Vagina (tissue), 2 donors: ENCODE results near the gene ADGRB2. TPM values are rescaled to one million over a fixed set of nuclear protein-coding genes. Genes with fewer than 3 reads are reported as not detected.
"Not testable (repeated sequence)": the region's sequence is repeated elsewhere in the genome, so short reads cannot be mapped to it uniquely, and the experiment has no call there.

Experiments
- DNase-seq, 2 donors: peaks; one replicate each; pipeline ENCODE4 v3.0.0-alpha.2; 2017; ENCODE audit errors: extremely low spot score in 2 of 2
- H3K27ac ChIP-seq: fragments of 200-600 bp; sonication (generic); one replicate; pipeline ENCODE4 v1.5.1; 2019
- H3K27me3 ChIP-seq: fragments of 200-600 bp; sonication (generic); one replicate; pipeline ENCODE4 v1.5.1; 2019
- H3K36me3 ChIP-seq, 2 donors: fragments of 200-600 bp; sonication (generic); one replicate each; pipeline ENCODE4 v1.5.1; 2017 to 2019
- H3K4me1 ChIP-seq: fragments of 200-600 bp; sonication (generic); one replicate; pipeline ENCODE4 v1.5.1; 2019
- H3K4me3 ChIP-seq, 2 donors: fragments of 200-600 bp; sonication (generic); 1 replicate in 1 of 2; 2 replicates in 1 of 2; pipeline ENCODE4 v1.5.1; 2016 to 2019
- H3K9me3 ChIP-seq: fragments of 200-600 bp; sonication (generic); one replicate; pipeline ENCODE4 v1.5.1; 2019
- POLR2A ChIP-seq, 2 donors: fragments of 450-650 bp; IDR thresholded peaks; one replicate each; pipeline ENCODE4 v1.6.1; 2017; ENCODE audit warnings: antibody characterized with exemption in 2 of 2, mild to moderate bottlenecking in 2 of 2, moderate library complexity in 2 of 2
- POLR2AphosphoS5 ChIP-seq, 2 donors: sonication (generic); formaldehyde crosslinking; IDR thresholded peaks; one replicate each; pipeline ENCODE4 v1.9.0; 2017; ENCODE audit warnings: antibody characterized with exemption in 2 of 2, mild to moderate bottlenecking in 2 of 2, low read depth in 1 of 2; ENCODE audit not compliant: insufficient read depth in 1 of 2
- intact Hi-C: fragments of 100-400 bp; cut with DNase I; formaldehyde crosslinking; loops from one replicate; pipeline ENCODE4 v1.15.1; 2023
- total RNA-seq: library from RNA; depleted of rRNA; stranded (reverse); fragments of >200 nt; gene quantifications from one replicate; pipeline ENCODE4 v1.2.3, GENCODE V29; 2016
- TF ChIP-seq, protein P1 (sequence below), 3 experiments: fragments of 450-650 bp in 2 of 3; fragments of 200-600 bp in 1 of 3; sonication (generic) in 1 of 3; IDR thresholded peaks; one replicate each; pipeline ENCODE4 v1.5.1; 2017 to 2019; ENCODE audit warnings: antibody characterized with exemption in 3 of 3, mild to moderate bottlenecking in 2 of 3, moderate library complexity in 2 of 3

The ADGRB2 gene
- total RNA-seq, 1 donor from 2014 or later: 3.9 TPM

DNA sequence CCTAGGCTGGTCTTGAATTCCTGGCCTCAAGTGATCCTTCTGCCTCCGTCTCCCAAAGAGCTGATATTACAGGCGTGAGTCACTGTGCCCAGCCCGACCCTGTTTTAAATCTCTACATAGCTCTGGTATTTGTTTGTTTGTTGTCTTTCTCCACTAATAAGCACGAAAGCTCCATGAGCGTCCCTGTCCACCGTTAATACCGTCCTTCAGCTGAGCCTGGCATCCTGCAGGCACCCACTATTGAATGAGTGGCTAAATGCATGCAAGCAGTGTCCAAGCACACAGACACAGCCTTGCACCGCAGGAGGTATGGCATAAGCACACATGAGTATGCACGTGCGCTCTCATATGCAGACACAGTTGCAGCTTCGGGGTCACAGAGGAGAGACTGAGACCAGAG lies 55.8 kb downstream of the ADGRB2 start:
- no peaks in the 10 kb centered on the region for H3K36me3 ChIP-seq
- no peak overlapping the region for H3K27ac ChIP-seq
- H3K4me1 ChIP-seq: peaks cover 53% of the 10 kb centered on the region
- H3K4me3 ChIP-seq: no peak overlapping the region
- H3K9me3 ChIP-seq: no peaks in the 10 kb centered on the region
- no peaks in the 10 kb centered on the region for H3K27me3 ChIP-seq
- intact Hi-C loops: loop anchor here (10.0 kb wide), 1 partner anchor 124 kb away; no protein-coding TSS in a partner anchor
- DNase-seq: no peak
- TF ChIP-seq POLR2A (IDR thresholded peaks at IDR 0.05) (no peak), POLR2AphosphoS5 (IDR thresholded peaks at IDR 0.05; ENCODE audit: insufficient read depth in 1 of 2, low read depth in 1 of 2) (no peak)
- TF ChIP-seq, protein P1, sequence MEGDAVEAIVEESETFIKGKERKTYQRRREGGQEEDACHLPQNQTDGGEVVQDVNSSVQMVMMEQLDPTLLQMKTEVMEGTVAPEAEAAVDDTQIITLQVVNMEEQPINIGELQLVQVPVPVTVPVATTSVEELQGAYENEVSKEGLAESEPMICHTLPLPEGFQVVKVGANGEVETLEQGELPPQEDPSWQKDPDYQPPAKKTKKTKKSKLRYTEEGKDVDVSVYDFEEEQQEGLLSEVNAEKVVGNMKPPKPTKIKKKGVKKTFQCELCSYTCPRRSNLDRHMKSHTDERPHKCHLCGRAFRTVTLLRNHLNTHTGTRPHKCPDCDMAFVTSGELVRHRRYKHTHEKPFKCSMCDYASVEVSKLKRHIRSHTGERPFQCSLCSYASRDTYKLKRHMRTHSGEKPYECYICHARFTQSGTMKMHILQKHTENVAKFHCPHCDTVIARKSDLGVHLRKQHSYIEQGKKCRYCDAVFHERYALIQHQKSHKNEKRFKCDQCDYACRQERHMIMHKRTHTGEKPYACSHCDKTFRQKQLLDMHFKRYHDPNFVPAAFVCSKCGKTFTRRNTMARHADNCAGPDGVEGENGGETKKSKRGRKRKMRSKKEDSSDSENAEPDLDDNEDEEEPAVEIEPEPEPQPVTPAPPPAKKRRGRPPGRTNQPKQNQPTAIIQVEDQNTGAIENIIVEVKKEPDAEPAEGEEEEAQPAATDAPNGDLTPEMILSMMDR (IDR thresholded peaks at IDR 0.05): no peak

DNA sequence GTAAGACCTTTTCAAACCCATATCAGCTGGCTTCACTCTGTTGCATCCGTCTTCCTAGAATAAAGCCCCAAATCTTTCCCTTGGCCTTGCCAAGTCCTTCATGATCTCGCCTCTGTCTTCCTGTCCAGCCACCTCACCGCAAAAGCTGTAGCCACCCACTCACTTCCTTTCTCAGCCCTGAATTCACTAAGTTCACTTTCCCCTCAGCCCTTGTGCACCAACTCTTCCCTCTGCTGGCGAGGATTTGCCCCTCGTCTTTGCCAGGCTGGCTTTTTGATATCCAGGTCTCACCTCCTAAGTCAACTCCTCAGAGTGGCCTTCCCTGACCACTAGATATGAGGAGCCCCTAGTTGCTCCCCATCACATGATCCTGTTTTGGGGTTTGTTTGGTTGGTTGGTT lies 56.4 kb downstream of the ADGRB2 start:
- no peak overlapping the region for H3K27ac ChIP-seq
- intact Hi-C loops: loop anchor here (10.0 kb wide), 1 partner anchor 123 kb away; no protein-coding TSS in a partner anchor
- H3K36me3 ChIP-seq: no peaks in the 10 kb centered on the region
- no peak for DNase-seq
- no peak overlapping the region for H3K4me3 ChIP-seq
- no peaks in the 10 kb centered on the region for H3K27me3 ChIP-seq
- no peaks in the 10 kb centered on the region for H3K9me3 ChIP-seq
- TF ChIP-seq POLR2AphosphoS5 (IDR thresholded peaks at IDR 0.05; ENCODE audit: insufficient read depth in 1 of 2, low read depth in 1 of 2) (no peak), POLR2A (IDR thresholded peaks at IDR 0.05) (no peak)
- TF ChIP-seq, protein P1 (IDR thresholded peaks at IDR 0.05): no peak
- H3K4me1 ChIP-seq: peaks cover 53% of the 10 kb centered on the region

DNA sequence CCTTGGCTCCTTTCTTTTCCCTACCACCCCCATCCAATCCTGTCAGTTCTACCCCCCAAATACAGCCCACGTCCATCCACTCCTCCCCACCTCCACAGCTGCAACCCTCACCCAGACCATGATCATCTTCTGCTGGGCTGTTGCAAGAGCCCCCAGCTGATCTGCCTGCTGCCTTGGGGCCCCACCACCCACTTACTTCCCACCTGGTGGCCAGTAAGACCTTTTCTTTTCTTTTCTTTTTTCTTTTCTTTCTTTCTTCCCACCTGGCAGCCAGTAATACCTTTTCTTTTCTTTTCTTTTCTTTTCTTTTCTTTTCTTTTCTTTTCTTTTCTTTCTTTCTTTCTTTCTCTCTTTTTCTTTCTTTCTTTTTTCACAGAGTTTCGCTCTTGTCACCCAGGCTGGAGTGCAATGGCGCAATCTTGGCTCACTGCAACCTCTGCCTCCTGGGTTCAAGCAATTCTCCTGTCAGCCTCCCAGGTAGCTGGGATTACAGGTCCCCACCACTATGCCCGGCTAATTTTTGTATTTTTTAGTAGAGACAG lies 57.0 kb downstream of the ADGRB2 start:
- H3K27ac ChIP-seq, H3K27me3 ChIP-seq, H3K4me3 ChIP-seq, H3K9me3 ChIP-seq, DNase-seq, H3K36me3 ChIP-seq: not testable (repeated sequence)
- peaks cover 53% of the 10 kb centered on the region for H3K4me1 ChIP-seq
- intact Hi-C loops: loop anchor here (10.0 kb wide), 1 partner anchor 122 kb away; no protein-coding TSS in a partner anchor

DNA sequence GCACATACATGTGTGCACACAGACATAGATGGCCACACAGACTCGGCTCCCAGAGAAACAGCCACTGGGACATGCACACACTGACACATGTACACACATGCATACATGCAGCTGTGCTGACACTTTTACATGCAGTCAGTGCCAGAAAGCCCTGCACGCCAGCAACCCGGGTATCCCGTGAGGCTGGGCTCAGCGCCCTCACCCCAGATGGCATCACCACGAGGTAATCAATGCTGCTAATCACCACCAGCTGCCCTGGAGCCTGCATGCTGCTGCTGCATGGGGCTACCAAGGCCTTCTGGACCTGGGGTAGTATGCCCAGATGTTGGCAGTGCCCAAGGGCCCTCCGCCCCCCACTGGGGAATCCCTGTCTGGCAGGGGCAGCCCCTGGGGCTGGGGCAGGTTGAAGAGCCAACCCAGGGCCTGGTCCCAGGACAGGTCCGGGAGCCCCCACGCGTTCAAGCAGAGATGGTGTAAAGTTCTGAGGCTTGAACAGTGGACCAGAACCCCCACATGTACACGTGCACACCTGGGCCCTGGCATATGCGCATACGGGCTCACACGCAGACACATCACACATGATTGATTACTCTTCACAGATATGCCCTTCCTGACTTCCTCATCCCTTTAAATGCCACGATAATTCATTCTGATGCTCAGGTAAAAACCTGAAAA lies 57.6 kb downstream of the ADGRB2 start:
- Histone ChIP-seq H3K36me3 (no peaks in the 10 kb centered on the region), H3K27ac (no peak overlapping the region), H3K9me3 (no peaks in the 10 kb centered on the region), H3K4me3 (no peak overlapping the region), H3K27me3 (no peaks in the 10 kb centered on the region), H3K4me1 (peaks cover 53% of the 10 kb centered on the region)
- TF ChIP-seq, protein P1 (IDR thresholded peaks at IDR 0.05): no peak
- TF ChIP-seq POLR2AphosphoS5 (IDR thresholded peaks at IDR 0.05; ENCODE audit: insufficient read depth in 1 of 2, low read depth in 1 of 2): no peak
- DNase-seq: no peak
- intact Hi-C loops: loop anchor here (10.0 kb wide), 1 partner anchor 122 kb away; no protein-coding TSS in a partner anchor

DNA sequence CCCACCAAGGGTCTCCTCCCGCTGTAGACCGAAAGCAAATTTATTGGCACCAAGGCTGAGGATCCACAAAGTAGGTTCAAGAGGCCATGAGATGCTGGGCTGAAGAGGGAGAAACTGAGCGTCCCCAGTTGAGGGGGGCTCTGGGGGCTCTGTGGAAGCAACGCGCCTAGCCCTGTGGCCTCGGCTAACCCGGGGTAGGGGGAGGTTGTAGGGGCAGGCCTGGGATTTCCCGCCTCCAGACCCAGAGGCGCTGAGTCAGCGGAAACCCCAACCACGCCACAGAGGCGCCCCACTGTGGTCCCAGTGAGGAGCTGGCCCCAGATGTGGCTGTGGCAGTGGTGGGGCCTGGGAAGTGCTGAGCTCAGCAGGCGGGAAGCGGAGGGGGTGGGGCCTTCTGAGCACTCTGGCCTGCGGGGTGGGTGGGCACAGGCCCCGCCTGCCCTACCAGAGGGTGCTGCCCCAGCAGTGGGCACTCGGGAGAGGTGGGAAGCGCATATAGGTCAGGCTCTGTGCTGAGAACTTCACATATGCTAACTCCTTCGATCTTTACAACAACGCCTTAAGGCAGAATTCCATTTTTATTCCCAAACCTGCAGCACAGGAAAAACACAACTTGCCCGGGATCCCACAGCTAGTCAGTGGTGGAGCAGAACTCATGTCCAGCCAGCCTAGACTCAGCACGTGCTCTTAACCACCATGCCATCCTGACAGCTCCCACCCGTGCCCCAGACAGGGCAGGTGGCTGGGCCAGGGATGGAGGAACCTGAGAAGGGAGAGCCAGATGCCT lies 58.9 kb downstream of the ADGRB2 start:
- Histone ChIP-seq H3K4me1 (peaks cover 63% of the 10 kb centered on the region), H3K36me3 (no peaks in the 10 kb centered on the region), H3K4me3 (peak overlapping the region in 1 of 2 donors; percentile 51)

More for the DNA sequence above, 58.9 kb downstream of the ADGRB2 start:
- DNase-seq: no peak
- Histone ChIP-seq H3K27me3 (no peaks in the 10 kb centered on the region), H3K9me3 (no peaks in the 10 kb centered on the region), H3K27ac (peak overlapping the region; percentile 87)
- intact Hi-C loops: loop anchor here (10.0 kb wide), 1 partner anchor 120 kb away; no protein-coding TSS in a partner anchor
- TF ChIP-seq, protein P1 (IDR thresholded peaks at IDR 0.05): peak in 2 of 3 experiments; percentile 19 to 22
- TF ChIP-seq POLR2AphosphoS5 (IDR thresholded peaks at IDR 0.05; ENCODE audit: insufficient read depth in 1 of 2, low read depth in 1 of 2) (peak in 1 of 2 donors; percentile 65), POLR2A (IDR thresholded peaks at IDR 0.05) (no peak)
